ENCODE data around the gene PTPRA. TPM values are rescaled to one million over a fixed set of nuclear protein-coding genes. Genes with fewer than 3 reads are reported as not detected.
A peak's percentile ranks its signal among the peaks of the same experiment; 100 is the strongest.
"Not testable (repeated sequence)": the region's sequence is repeated elsewhere in the genome, so short reads cannot be mapped to it uniquely, and the experiment has no call there.

The PTPRA gene
- total RNA-seq, 1 donor from 2014 or later: 43.6 TPM

DNA sequence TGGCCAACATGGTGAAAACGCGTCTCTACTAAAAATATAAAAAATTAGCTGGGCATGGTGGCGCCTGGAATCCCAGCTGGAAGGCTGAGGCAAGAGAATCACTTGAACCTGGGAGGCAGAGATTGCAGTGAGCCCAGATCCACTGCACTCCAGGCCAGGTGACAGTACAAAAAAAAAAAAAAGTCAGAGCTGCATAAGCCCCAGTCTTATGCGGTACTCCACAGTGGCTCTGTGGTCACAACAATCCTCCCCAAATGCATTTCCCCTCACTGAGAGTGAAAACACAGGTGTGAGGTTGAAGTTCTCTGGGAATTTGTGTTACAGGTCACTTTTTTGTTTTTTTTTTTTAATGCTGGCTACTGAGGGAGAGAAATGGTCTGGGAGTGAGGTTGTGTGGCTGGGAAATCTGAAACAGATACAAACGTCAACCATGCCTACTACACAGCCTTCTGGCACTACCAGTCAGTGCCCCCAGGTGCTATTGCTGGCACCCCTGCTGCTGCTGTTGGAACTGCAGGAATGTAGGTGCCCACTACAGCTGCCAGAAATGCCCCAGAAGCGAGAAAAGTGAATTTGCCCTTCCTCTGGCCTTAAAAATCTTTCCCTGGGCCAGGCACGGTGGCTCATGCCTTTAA lies 178.2 kb downstream of the PTPRA start:
- Mint-ChIP-seq H3K27me3 (no peaks in the 10 kb centered on the region), H3K27ac (no peak overlapping the region), H3K4me1 (peaks cover 6% of the 10 kb centered on the region), H3K9me3 (no peaks in the 10 kb centered on the region), H3K4me3 (no peak overlapping the region), H3K36me3 (ENCODE audit: low read depth) (peaks cover 30% of the 10 kb centered on the region)
- TF ChIP-seq, protein P1, sequence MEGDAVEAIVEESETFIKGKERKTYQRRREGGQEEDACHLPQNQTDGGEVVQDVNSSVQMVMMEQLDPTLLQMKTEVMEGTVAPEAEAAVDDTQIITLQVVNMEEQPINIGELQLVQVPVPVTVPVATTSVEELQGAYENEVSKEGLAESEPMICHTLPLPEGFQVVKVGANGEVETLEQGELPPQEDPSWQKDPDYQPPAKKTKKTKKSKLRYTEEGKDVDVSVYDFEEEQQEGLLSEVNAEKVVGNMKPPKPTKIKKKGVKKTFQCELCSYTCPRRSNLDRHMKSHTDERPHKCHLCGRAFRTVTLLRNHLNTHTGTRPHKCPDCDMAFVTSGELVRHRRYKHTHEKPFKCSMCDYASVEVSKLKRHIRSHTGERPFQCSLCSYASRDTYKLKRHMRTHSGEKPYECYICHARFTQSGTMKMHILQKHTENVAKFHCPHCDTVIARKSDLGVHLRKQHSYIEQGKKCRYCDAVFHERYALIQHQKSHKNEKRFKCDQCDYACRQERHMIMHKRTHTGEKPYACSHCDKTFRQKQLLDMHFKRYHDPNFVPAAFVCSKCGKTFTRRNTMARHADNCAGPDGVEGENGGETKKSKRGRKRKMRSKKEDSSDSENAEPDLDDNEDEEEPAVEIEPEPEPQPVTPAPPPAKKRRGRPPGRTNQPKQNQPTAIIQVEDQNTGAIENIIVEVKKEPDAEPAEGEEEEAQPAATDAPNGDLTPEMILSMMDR (IDR thresholded peaks at IDR 0.05): no peak
- ChIA-PET POLR2A (no interaction called here), CTCF (interaction anchor here (3.3 kb wide), 1 partner anchor 64 kb away, joined by 27 read pairs; no protein-coding TSS in a partner anchor)
- intact Hi-C loops (cut with micrococcal nuclease): no loop called here
- DNase-seq (no peak), ATAC-seq (ENCODE audit: low read depth) (no peak)

DNA sequence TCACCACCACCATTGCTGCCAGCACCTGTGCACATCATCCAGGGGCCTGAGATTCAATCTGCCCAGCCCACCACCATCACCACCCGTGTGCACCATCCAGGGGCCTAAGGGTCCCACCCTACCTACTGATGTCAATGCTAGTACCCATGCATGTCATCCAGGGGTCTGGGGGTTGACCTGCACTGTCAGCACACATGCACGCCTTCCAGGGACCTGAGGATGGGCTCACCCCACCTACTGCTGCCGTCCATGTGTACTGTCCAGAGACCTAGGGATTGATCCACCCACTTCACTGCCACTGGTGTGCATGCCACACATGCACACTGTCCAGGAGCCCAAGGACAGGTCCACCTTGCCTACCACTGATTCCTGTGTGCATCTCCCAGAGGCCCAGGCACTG lies 186.2 kb downstream of the PTPRA start:
- Mint-ChIP-seq H3K9me3 (no peaks in the 10 kb centered on the region), H3K27ac (no peak overlapping the region), H3K4me3 (no peak overlapping the region), H3K4me1 (peaks cover 3% of the 10 kb centered on the region), H3K36me3 (ENCODE audit: low read depth) (no peaks in the 10 kb centered on the region), H3K27me3 (no peaks in the 10 kb centered on the region)
- ChIA-PET POLR2A (no interaction called here), CTCF (no interaction called here)
- no peak for DNase-seq
- TF ChIP-seq, protein P1 (IDR thresholded peaks at IDR 0.05): no peak
- intact Hi-C loops (cut with micrococcal nuclease): no loop called here
- no peak for ATAC-seq (ENCODE audit: low read depth)

DNA sequence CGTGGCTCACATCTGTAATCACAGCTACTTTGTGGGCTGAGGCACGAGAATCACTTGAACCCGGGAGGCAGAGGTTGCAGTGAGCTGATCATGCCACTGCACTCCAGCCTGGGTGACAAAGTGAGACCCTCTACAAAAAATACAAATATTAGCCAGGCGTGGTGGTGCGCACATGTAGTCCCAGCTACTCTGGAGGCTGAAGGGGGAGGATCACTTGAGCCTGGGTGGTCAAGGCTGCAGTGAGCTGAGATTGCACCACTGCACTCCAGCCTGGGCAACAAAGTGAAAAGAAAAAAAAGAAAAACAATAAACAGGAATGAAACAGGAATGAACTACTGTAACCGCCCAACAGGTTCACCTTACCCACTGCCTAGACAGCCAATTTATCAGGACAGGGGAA lies 190.8 kb downstream of the PTPRA start:
- POLR2A ChIA-PET; H3K27ac Mint-ChIP-seq; intact Hi-C loops (cut with micrococcal nuclease); DNase-seq; H3K4me3 Mint-ChIP-seq; H3K27me3 Mint-ChIP-seq; H3K9me3 Mint-ChIP-seq; CTCF ChIA-PET; H3K36me3 Mint-ChIP-seq (ENCODE audit: low read depth); ATAC-seq (ENCODE audit: low read depth): not testable (repeated sequence)
- peaks cover 32% of the 10 kb centered on the region for H3K4me1 Mint-ChIP-seq

DNA sequence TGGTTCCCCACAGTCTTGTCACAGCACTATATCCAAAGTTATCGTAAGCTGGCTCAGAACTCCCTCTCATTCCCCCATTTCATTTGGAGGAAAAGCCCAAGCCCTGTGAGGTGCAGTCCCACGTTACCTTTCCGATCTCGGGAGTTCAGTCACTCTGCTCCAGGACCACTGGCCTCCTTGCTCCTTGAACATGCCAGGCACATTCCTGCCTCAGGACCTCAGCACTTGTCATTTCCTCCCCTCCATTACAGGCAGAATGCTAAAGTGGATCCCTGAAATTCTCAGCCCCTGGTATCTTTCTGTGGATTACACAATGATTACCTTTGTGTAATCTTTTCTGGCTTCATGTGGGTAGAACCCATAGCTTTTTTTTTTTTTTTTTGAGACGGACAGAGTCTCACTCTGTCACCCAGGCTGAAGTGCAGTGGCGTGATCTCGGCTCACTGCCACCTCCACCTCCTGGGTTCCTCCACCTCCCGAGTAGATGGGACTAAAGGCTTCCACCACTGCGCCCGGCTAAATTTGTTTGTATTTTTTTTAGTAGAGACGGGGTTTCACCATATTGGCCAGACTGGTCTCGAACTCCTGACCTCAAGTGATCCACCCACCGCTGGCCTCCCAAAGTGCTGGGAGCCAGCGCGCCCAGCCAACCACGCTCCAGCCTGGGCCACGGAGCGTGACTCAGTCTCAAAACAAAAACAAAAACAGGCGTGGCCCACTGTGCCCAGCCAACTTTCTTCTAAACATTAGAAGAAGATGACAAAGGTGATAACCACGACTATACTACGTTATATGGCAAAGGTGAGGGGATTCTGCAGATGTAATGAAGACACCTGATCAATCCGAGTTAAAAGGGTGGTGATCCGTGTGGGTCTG lies 194.1 kb downstream of the PTPRA start:
- POLR2A ChIA-PET: no interaction called here
- intact Hi-C loops (cut with micrococcal nuclease): no loop called here
- peak overlapping the region; percentile 46 for H3K27ac Mint-ChIP-seq
- DNase-seq: no peak
- H3K4me3 Mint-ChIP-seq: no peak overlapping the region
- H3K4me1 Mint-ChIP-seq: peaks cover 48% of the 10 kb centered on the region
- no peaks in the 10 kb centered on the region for H3K36me3 Mint-ChIP-seq (ENCODE audit: low read depth)
- H3K27me3 Mint-ChIP-seq: peaks cover 4% of the 10 kb centered on the region
- CTCF ChIA-PET: no interaction called here
- TF ChIP-seq, protein P1 (IDR thresholded peaks at IDR 0.05): no peak
- ATAC-seq (ENCODE audit: low read depth): no peak
- no peaks in the 10 kb centered on the region for H3K9me3 Mint-ChIP-seq

DNA sequence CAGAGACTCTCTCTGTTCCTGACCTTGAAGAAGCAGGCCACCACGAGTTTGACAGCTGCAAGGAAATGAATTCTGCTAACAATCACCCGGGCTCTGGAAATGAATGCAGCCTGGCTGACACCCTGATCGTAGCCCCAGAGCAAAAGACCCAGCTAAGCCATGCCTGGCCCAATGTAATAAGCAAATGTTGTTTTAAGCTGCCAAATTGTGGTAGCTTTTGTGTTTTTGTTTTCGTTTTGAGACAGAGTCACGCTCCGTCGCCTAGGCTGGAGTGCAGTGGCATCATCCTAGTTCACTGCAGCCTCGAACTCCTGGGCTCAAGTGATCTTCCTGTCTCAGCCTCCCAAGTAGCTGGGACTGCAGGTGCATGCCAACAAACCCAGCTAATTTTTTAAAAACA lies 194.8 kb downstream of the PTPRA start:
- no peaks in the 10 kb centered on the region for H3K36me3 Mint-ChIP-seq (ENCODE audit: low read depth)
- ChIA-PET POLR2A (no interaction called here), CTCF (no interaction called here)
- H3K4me3 Mint-ChIP-seq: no peak overlapping the region
- no peaks in the 10 kb centered on the region for H3K9me3 Mint-ChIP-seq
- peaks cover 4% of the 10 kb centered on the region for H3K27me3 Mint-ChIP-seq
- intact Hi-C loops (cut with micrococcal nuclease): no loop called here
- peak overlapping the region; percentile 7 for H3K27ac Mint-ChIP-seq
- peaks cover 52% of the 10 kb centered on the region for H3K4me1 Mint-ChIP-seq
- TF ChIP-seq, protein P1 (IDR thresholded peaks at IDR 0.05): no peak
- no peak for DNase-seq
- no peak for ATAC-seq (ENCODE audit: low read depth)

Measured in activated B cell treated with CpG ODN at 0.5 μM for 24 hours (primary cell).